ENCODE measurements around the gene NET1. TPM values are rescaled to one million over a fixed set of nuclear protein-coding genes. Genes with fewer than 3 reads are reported as not detected.

Gene NET1
- total and polyA plus RNA-seq, 10 donors, result 4.6 to 19.5 (median 11.1) TPM

DNA sequence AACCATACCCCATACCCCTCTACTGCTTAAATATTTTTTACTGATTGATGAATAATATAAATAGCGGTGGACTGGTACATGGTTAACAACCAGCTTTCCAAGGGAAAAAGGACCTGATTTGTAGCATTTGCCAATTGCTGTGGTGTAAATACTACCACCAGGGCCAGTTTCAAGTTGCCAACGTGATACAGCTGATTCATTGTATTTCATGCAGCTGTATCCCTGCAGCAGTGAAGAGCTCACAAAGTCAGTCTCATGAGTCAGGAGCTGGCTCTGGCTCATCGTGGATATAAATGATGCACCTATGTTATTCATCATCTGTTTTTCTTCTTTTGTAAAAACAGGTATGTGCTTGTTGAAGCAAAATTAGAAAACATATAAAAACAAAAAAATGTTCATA, 71.8 kb downstream of the NET1 start:
- DNase-seq, result no peak
- peaks cover 0 to 11% (median 0%) of the 10 kb centered on the region in 6 donors for H3K4me1 ChIP-seq
- intact Hi-C loops (cut with DNase I; ENCODE audit: low total_unique reads), result no loop called here
- H3K27me3 ChIP-seq (replicated peaks in 1 of 7), result peaks cover 0 to 7% (median 0%) of the 10 kb centered on the region in 7 donors
- no peaks in the 10 kb centered on the region for H3K9me3 ChIP-seq
- TF ChIP-seq POLR2A (IDR thresholded peaks at IDR 0.05) (no peak), POLR2AphosphoS5 (IDR thresholded peaks at IDR 0.05) (no peak)
- TF ChIP-seq, protein P1, sequence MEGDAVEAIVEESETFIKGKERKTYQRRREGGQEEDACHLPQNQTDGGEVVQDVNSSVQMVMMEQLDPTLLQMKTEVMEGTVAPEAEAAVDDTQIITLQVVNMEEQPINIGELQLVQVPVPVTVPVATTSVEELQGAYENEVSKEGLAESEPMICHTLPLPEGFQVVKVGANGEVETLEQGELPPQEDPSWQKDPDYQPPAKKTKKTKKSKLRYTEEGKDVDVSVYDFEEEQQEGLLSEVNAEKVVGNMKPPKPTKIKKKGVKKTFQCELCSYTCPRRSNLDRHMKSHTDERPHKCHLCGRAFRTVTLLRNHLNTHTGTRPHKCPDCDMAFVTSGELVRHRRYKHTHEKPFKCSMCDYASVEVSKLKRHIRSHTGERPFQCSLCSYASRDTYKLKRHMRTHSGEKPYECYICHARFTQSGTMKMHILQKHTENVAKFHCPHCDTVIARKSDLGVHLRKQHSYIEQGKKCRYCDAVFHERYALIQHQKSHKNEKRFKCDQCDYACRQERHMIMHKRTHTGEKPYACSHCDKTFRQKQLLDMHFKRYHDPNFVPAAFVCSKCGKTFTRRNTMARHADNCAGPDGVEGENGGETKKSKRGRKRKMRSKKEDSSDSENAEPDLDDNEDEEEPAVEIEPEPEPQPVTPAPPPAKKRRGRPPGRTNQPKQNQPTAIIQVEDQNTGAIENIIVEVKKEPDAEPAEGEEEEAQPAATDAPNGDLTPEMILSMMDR (IDR thresholded peaks at IDR 0.05 in 8 of 11, conservative IDR thresholded peaks at IDR 0.05 in 3 of 11), result no peak
- 65 to 91% (median 81%) methylated on average over 3 of the region's 3 CpGs for WGBS, 5 donors
- no peak overlapping the region for H3K4me3 ChIP-seq
- H3K27ac ChIP-seq, result no peak overlapping the region
- H3K36me3 ChIP-seq, result no peaks in the 10 kb centered on the region

DNA sequence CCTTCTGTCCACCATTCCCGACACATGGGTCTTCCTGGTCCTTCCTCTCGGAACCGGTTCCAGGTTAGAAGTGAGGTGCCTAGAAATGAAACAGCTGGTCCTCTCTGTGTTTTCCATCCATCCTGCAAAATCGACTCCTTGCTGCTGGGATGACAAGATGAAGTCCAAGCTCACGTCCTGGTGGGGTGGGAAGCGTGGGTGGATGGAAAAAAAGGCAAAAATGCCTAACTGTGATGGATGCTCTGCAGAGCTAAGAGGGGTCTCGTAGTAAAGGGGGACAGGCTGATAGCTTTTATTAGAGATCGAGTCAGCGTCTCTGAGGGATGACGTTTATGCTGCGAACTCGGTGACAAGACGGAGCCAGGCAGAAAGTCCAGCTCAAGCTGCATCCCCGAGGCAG, 72.9 kb downstream of the NET1 start:
- TF ChIP-seq POLR2A (IDR thresholded peaks at IDR 0.05), result no peak
- TF ChIP-seq, protein P1 (IDR thresholded peaks at IDR 0.05 in 8 of 11, conservative IDR thresholded peaks at IDR 0.05 in 3 of 11), result no peak
- TF ChIP-seq POLR2AphosphoS5 (IDR thresholded peaks at IDR 0.05), result no peak
- Histone ChIP-seq H3K9me3 (no peaks in the 10 kb centered on the region), H3K27ac (no peak overlapping the region), H3K4me3 (no peak overlapping the region), H3K36me3 (no peaks in the 10 kb centered on the region), H3K27me3 (replicated peaks in 1 of 7) (peaks cover 0 to 7% (median 0%) of the 10 kb centered on the region in 7 donors), H3K4me1 (peaks cover 0 to 11% (median 0%) of the 10 kb centered on the region in 6 donors)
- intact Hi-C loops (cut with DNase I; ENCODE audit: low total_unique reads), result no loop called here
- peak; percentile 8 for DNase-seq
- 82 to 90% (median 85%) methylated on average over 14 of the region's 14 CpGs for WGBS, 5 donors

DNA sequence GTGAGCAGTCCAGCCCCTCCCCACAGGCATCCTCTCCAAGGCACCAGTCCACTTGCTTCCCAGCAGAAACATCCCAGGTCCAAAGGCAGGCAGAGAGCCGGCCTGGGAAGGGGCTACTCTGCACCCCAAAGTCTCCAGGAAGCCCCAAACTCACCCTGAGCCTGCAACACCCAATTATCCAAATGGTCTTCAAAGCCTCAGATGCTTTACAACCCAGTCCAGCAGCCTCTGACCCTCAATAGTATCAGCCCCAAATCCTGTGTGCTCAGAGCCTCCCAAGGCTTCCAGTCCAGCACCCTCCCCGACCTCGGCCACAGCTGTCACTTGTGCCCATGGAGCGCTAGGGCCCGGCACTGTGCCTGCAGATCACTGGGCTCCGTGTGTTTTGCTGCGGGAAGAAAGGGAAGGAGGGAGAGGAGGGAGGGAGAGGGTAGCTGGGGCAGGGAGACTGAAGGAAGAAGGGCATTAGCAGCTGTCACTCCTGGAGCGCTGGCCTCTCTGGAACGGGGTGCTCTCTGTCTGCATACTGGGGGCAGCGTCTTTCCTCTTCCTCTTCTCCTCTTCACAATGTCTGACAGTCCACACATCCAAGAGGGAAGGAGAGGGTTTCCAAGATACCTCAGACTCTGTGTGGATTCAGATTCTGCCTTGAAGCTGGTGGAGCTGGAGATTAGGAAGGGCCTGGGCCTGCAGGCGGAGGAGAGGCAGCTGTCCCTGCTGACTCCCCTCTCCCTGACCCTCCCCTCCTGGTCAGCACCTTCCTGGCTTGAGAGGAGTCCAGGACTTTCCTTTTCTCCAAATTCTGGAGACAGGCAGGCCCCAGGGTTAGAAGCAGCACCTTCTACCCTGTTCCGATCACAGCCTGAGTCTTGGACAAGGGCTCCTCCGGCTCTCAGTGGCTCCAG, 73.8 kb downstream of the NET1 start:
- no peak overlapping the region for H3K27ac ChIP-seq
- H3K9me3 ChIP-seq, result no peaks in the 10 kb centered on the region
- no peak overlapping the region for H3K4me3 ChIP-seq
- intact Hi-C loops (cut with DNase I; ENCODE audit: low total_unique reads), result no loop called here
- 70 to 83% (median 73%) methylated on average over 10 to 13 of the region's 13 CpGs for WGBS, 5 donors
- peak; percentile 66 for DNase-seq
- peaks cover 0 to 7% (median 0%) of the 10 kb centered on the region in 7 donors for H3K27me3 ChIP-seq (replicated peaks in 1 of 7)
- TF ChIP-seq POLR2AphosphoS5 (IDR thresholded peaks at IDR 0.05) (no peak), POLR2A (IDR thresholded peaks at IDR 0.05) (no peak)
- TF ChIP-seq, protein P1 (IDR thresholded peaks at IDR 0.05 in 8 of 11, conservative IDR thresholded peaks at IDR 0.05 in 3 of 11), result no peak
- H3K4me1 ChIP-seq, result peaks cover 0 to 11% (median 0%) of the 10 kb centered on the region in 6 donors
- H3K36me3 ChIP-seq, result no peaks in the 10 kb centered on the region

DNA sequence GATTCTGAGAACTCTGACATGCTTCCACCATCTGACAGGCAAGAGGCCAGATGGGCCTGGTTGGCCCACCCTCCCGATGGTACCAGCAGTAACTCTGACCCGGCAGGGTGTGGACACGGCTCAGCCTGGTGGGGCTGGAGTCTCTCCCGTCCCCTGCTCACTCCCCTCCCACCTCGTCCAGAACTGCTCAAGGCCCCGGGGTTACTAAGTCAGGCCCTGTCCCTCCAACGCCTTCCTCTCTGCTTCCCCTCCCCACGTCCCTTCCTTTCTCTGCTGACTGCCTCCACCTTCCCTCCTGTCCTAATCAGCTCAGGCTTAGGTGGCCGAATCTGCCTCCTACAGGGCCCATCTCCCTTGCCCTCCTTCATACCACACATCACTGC, 74.5 kb downstream of the NET1 start:
- WGBS, 5 donors, result 45 to 80% (median 63%) methylated on average over 7 to 9 of the region's 9 CpGs
- Histone ChIP-seq H3K27me3 (replicated peaks in 1 of 7) (peaks cover 0 to 7% (median 0%) of the 10 kb centered on the region in 7 donors), H3K27ac (no peak overlapping the region), H3K4me3 (no peak overlapping the region), H3K36me3 (no peaks in the 10 kb centered on the region), H3K4me1 (peaks cover 0 to 11% (median 0%) of the 10 kb centered on the region in 6 donors), H3K9me3 (peaks cover 0 to 2% (median 0%) of the 10 kb centered on the region in 8 donors)
- intact Hi-C loops (cut with DNase I; ENCODE audit: low total_unique reads), result no loop called here
- no peak for TF ChIP-seq POLR2A (IDR thresholded peaks at IDR 0.05)
- no peak for TF ChIP-seq POLR2AphosphoS5 (IDR thresholded peaks at IDR 0.05)
- DNase-seq, result peak; percentile 61
